ENCODE measurements around the gene ABAT. TPM values are rescaled to one million over a fixed set of nuclear protein-coding genes. Genes with fewer than 3 reads are reported as not detected.

The ABAT gene
- total and polyA plus RNA-seq, 4 experiments from 2014 or later = 2.8 to 10.8 (median 6.5) TPM

DNA sequence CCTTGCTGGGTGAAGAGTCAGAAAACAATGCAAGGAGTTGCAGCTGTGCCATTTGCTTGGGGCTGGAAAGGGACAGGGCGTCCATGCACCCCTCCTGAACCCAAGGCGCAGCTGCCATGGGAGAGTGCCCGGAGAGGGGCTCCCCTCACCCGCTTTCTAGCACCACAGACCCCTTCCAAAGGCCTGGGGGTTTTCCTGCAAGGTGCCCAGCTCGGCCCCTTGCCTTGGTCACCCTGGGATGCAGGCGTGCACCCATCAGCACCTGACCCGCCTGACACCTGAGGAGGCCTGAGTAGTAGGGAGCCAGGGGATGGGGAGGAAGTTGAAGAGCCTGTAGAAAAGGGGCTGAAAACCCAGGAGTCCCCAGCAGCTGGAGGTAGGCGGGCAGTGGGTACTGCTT is 92.8 kb downstream of the ABAT start:
- H3K4me1 Mint-ChIP-seq = no peaks in the 10 kb centered on the region
- H3K27ac Mint-ChIP-seq = no peak overlapping the region
- no peaks in the 10 kb centered on the region for H3K27me3 ChIP-seq (ENCODE audit: insufficient read depth, low read length)
- H3K4me3 Mint-ChIP-seq = no peak overlapping the region
- DNase-seq = no peak
- intact Hi-C loops (cut with micrococcal nuclease) = no loop called here
- H3K9me3 ChIP-seq (ENCODE audit: control insufficient read depth in 1 of 2, low read length in 2 of 2) = no peaks in the 10 kb centered on the region
- no peak overlapping the region for H3K27ac ChIP-seq (ENCODE audit: low read depth, low read length)
- H3K36me3 ChIP-seq (ENCODE audit: insufficient read depth, low read length) = peaks cover 6% of the 10 kb centered on the region
- ChIA-PET POLR2A (ENCODE audit: partially characterized antibody) (no interaction called here), CTCF (ENCODE audit: partially characterized antibody) (no interaction called here)
- H3K4me3 ChIP-seq (ENCODE audit: low read length in 2 of 2) = no peak overlapping the region
- H3K27me3 Mint-ChIP-seq = no peaks in the 10 kb centered on the region
- no peaks in the 10 kb centered on the region for H3K4me1 ChIP-seq (ENCODE audit: insufficient read depth, low read length)
- H3K9me3 Mint-ChIP-seq = no peaks in the 10 kb centered on the region
- H3K36me3 Mint-ChIP-seq = peaks cover 21 to 31% of the 10 kb centered on the region in 2 donors

DNA sequence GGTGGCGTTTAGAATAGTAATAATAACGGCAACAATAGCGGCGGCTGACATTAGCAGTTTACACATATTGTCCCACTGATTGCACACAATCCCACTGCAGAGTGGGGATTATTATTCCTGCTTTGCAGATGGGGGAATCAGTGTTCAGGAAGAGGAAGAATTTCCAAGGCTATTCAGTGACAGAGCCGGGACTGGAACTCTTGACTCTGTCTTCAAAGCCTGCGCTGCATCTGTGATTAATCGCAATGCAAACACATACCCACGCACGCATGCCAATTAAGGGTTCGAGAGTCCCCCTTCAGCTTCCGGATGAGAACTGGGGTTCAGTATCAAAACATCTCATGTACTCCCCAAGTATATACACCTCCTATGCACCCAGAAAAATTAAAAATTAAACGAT is 93.9 kb downstream of the ABAT start:
- Histone ChIP-seq H3K4me3 (ENCODE audit: low read length in 2 of 2) (no peak overlapping the region), H3K36me3 (ENCODE audit: insufficient read depth, low read length) (peaks cover 9% of the 10 kb centered on the region), H3K27me3 (ENCODE audit: insufficient read depth, low read length) (no peaks in the 10 kb centered on the region), H3K9me3 (ENCODE audit: control insufficient read depth in 1 of 2, low read length in 2 of 2) (no peaks in the 10 kb centered on the region), H3K27ac (ENCODE audit: low read depth, low read length) (no peak overlapping the region), H3K4me1 (ENCODE audit: insufficient read depth, low read length) (no peaks in the 10 kb centered on the region)
- no peaks in the 10 kb centered on the region for H3K4me1 Mint-ChIP-seq
- peaks cover 28 to 40% of the 10 kb centered on the region in 2 donors for H3K36me3 Mint-ChIP-seq
- intact Hi-C loops (cut with micrococcal nuclease) = no loop called here
- H3K4me3 Mint-ChIP-seq = no peak overlapping the region
- DNase-seq = no peak
- no peaks in the 10 kb centered on the region for H3K9me3 Mint-ChIP-seq
- H3K27ac Mint-ChIP-seq = peak overlapping the region in 1 of 7 donors; percentile 73
- POLR2A ChIA-PET (ENCODE audit: partially characterized antibody) = no interaction called here
- no peaks in the 10 kb centered on the region for H3K27me3 Mint-ChIP-seq
- CTCF ChIA-PET (ENCODE audit: partially characterized antibody) = no interaction called here

DNA sequence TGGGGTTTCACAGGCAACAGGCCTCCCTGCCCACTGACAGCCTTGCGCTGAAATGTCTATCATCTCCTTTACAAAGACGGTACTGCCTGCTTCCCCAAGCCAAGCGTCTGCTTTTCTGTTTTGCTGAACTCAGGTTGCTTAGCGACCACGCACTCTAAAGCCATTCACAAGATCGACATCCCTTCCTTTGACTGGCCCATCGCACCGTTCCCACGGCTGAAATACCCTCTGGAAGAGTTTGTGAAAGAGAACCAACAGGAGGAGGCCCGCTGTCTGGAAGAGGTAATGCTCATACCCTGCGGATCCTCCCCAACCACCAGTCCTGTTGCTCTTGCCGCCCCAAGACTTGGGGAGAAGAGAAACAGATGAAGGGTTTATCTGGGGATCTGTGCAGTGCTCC is 94.3 kb downstream of the ABAT start:
- no peaks in the 10 kb centered on the region for H3K27me3 Mint-ChIP-seq
- no peaks in the 10 kb centered on the region for H3K9me3 Mint-ChIP-seq
- no peaks in the 10 kb centered on the region for H3K4me1 ChIP-seq (ENCODE audit: insufficient read depth, low read length)
- H3K36me3 Mint-ChIP-seq = peaks cover 32 to 42% of the 10 kb centered on the region in 2 donors
- no peaks in the 10 kb centered on the region for H3K4me1 Mint-ChIP-seq
- H3K9me3 ChIP-seq (ENCODE audit: control insufficient read depth in 1 of 2, low read length in 2 of 2) = no peaks in the 10 kb centered on the region
- DNase-seq = no peak
- H3K4me3 Mint-ChIP-seq = no peak overlapping the region
- CTCF ChIA-PET (ENCODE audit: partially characterized antibody) = no interaction called here
- no peaks in the 10 kb centered on the region for H3K27me3 ChIP-seq (ENCODE audit: insufficient read depth, low read length)
- no peak overlapping the region for H3K27ac ChIP-seq (ENCODE audit: low read depth, low read length)
- peak overlapping the region in 1 of 7 donors; percentile 73 for H3K27ac Mint-ChIP-seq
- no peak overlapping the region for H3K4me3 ChIP-seq (ENCODE audit: low read length in 2 of 2)
- peaks cover 9% of the 10 kb centered on the region for H3K36me3 ChIP-seq (ENCODE audit: insufficient read depth, low read length)
- POLR2A ChIA-PET (ENCODE audit: partially characterized antibody) = no interaction called here
- intact Hi-C loops (cut with micrococcal nuclease) = no loop called here

DNA sequence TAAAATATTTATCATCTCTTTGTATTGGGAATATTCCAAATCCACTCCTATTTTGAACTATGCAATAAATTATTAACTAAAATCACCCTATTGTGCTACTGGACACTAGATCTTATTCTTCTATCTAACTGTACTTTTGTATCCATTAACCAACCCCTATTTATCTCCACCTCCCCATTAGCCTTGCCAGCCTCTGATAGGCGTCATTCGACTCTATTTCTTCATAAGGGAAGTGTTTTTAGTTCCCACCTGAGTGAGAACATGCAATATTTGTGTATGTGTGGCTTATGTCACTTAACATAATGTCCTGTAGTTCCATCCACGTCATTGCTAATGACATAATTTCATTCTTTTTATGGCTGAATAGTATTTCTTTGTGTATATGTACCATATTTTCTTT is 99.1 kb downstream of the ABAT start:
- Histone ChIP-seq H3K4me1 (ENCODE audit: insufficient read depth, low read length) (no peaks in the 10 kb centered on the region), H3K9me3 (ENCODE audit: control insufficient read depth in 1 of 2, low read length in 2 of 2) (no peaks in the 10 kb centered on the region), H3K27ac (ENCODE audit: low read depth, low read length) (no peak overlapping the region), H3K36me3 (ENCODE audit: insufficient read depth, low read length) (peaks cover 16% of the 10 kb centered on the region), H3K27me3 (ENCODE audit: insufficient read depth, low read length) (no peaks in the 10 kb centered on the region), H3K4me3 (ENCODE audit: low read length in 2 of 2) (no peak overlapping the region)
- no peaks in the 10 kb centered on the region for H3K4me1 Mint-ChIP-seq
- DNase-seq = no peak
- no peak overlapping the region for H3K4me3 Mint-ChIP-seq
- H3K36me3 Mint-ChIP-seq = peaks cover 53 to 59% of the 10 kb centered on the region in 2 donors
- POLR2A ChIA-PET (ENCODE audit: partially characterized antibody) = no interaction called here
- intact Hi-C loops (cut with micrococcal nuclease) = no loop called here
- H3K27ac Mint-ChIP-seq = no peak overlapping the region
- no peaks in the 10 kb centered on the region for H3K27me3 Mint-ChIP-seq
- H3K9me3 Mint-ChIP-seq = no peaks in the 10 kb centered on the region
- CTCF ChIA-PET (ENCODE audit: partially characterized antibody) = no interaction called here

DNA sequence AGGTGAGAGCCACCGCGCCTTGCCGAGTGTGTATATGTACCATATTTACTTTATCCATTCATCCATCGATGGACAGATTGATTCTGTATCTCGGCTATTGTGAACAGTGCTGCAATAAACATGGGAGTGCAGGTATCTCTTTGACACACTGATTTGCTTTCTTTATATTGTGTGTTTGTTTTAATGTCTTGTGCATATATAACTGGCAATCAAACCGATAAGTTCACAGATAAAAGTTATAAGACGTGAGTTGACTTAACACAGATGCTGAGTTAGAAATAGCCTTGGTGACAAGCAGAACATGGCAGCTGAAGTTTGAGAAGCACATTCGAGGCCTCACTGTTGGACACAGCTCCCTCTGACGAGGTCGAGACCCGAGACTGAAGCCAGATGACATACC is 99.8 kb downstream of the ABAT start:
- H3K4me1 Mint-ChIP-seq = no peaks in the 10 kb centered on the region
- no peak overlapping the region for H3K27ac Mint-ChIP-seq
- H3K9me3 ChIP-seq (ENCODE audit: control insufficient read depth in 1 of 2, low read length in 2 of 2) = no peaks in the 10 kb centered on the region
- no peaks in the 10 kb centered on the region for H3K27me3 Mint-ChIP-seq
- no peaks in the 10 kb centered on the region for H3K4me1 ChIP-seq (ENCODE audit: insufficient read depth, low read length)
- peaks cover 10% of the 10 kb centered on the region for H3K36me3 ChIP-seq (ENCODE audit: insufficient read depth, low read length)
- no peaks in the 10 kb centered on the region for H3K27me3 ChIP-seq (ENCODE audit: insufficient read depth, low read length)
- ChIA-PET CTCF (ENCODE audit: partially characterized antibody) (no interaction called here), POLR2A (ENCODE audit: partially characterized antibody) (no interaction called here)
- H3K4me3 Mint-ChIP-seq = no peak overlapping the region
- H3K4me3 ChIP-seq (ENCODE audit: low read length in 2 of 2) = no peak overlapping the region
- H3K9me3 Mint-ChIP-seq = no peaks in the 10 kb centered on the region
- intact Hi-C loops (cut with micrococcal nuclease) = no loop called here
- no peak overlapping the region for H3K27ac ChIP-seq (ENCODE audit: low read depth, low read length)
- peaks cover 48 to 54% of the 10 kb centered on the region in 2 donors for H3K36me3 Mint-ChIP-seq
- DNase-seq = no peak

DNA sequence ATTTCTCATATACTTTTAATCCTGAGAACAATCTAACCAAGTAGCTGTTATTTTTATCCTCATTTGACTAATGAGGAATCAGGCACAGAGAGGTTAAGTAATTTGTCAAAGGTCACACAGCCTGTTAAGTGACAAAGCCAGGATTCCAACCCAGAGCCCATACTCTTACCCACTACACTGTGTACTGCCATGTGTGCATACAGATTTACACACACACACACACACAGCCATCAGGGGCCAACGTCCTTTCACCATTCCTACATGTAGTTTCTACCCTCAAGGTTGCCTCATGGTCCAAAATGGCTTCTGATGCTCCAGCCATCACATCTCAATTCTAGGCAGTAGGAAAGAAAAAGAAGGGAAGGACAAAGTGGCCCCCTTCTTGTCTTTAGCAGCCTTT is 100.9 kb downstream of the ABAT start:
- Histone ChIP-seq H3K9me3 (ENCODE audit: control insufficient read depth in 1 of 2, low read length in 2 of 2) (no peaks in the 10 kb centered on the region), H3K4me3 (ENCODE audit: low read length in 2 of 2) (no peak overlapping the region), H3K27ac (ENCODE audit: low read depth, low read length) (no peak overlapping the region), H3K4me1 (ENCODE audit: insufficient read depth, low read length) (no peaks in the 10 kb centered on the region), H3K27me3 (ENCODE audit: insufficient read depth, low read length) (no peaks in the 10 kb centered on the region), H3K36me3 (ENCODE audit: insufficient read depth, low read length) (peaks cover 10% of the 10 kb centered on the region)
- Mint-ChIP-seq H3K4me1 (no peaks in the 10 kb centered on the region), H3K27me3 (no peaks in the 10 kb centered on the region), H3K27ac (no peak overlapping the region), H3K36me3 (peaks cover 52 to 56% of the 10 kb centered on the region in 2 donors), H3K4me3 (no peak overlapping the region), H3K9me3 (no peaks in the 10 kb centered on the region)
- CTCF ChIA-PET (ENCODE audit: partially characterized antibody) = no interaction called here
- POLR2A ChIA-PET (ENCODE audit: partially characterized antibody) = no interaction called here
- DNase-seq = no peak
- intact Hi-C loops (cut with micrococcal nuclease) = no loop called here

DNA sequence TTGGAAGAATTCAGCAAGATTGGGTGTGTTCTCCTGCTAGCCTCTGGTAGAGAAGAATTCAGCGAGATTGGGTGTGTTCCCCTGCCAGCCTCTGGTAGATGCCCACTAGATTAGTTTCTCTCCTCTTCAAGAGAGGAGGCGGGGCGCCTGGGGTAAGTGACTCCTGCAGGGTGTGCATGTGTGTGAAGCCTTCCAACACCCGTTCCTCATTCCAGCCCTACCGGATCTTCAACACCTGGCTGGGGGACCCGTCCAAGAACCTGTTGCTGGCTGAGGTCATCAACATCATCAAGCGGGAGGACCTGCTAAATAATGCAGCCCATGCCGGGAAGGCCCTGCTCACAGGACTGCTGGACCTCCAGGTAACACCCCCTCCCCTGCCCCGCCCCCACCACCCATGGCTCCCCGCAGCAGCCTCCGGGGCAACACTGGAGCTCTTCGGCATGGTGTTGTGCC is 101.7 kb downstream of the ABAT start:
- CTCF ChIA-PET (ENCODE audit: partially characterized antibody) = no interaction called here
- no peak overlapping the region for H3K4me3 Mint-ChIP-seq

DNA sequence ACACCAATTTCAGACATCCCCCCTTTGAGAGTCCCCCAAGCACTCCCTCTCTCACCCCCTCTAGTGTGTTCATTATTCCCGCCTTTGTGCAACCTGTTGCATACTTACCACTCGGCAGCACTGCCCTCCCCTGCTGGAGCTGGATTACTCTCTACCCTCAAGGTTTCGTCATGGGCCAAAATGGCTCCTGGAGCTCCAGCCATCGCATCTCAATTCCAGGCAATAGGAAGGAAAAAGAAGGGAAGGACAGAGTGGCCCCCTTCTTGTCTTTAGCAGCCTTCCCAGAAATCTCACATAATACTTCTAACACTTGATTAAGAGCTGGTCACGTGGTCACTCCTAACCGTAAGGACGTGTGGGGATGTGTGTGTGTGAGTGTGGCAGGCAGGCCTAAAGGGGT is 102.8 kb downstream of the ABAT start:
- DNase-seq = no peak
- no peaks in the 10 kb centered on the region for H3K9me3 ChIP-seq (ENCODE audit: control insufficient read depth in 1 of 2, low read length in 2 of 2)
- H3K27ac Mint-ChIP-seq = peak overlapping the region in 1 of 7 donors; percentile 66
- H3K4me1 Mint-ChIP-seq = no peaks in the 10 kb centered on the region
- no peak overlapping the region for H3K27ac ChIP-seq (ENCODE audit: low read depth, low read length)
- intact Hi-C loops (cut with micrococcal nuclease) = no loop called here
- H3K9me3 Mint-ChIP-seq = no peaks in the 10 kb centered on the region
- no peaks in the 10 kb centered on the region for H3K27me3 ChIP-seq (ENCODE audit: insufficient read depth, low read length)
- no peaks in the 10 kb centered on the region for H3K27me3 Mint-ChIP-seq
- peaks cover 49 to 52% of the 10 kb centered on the region in 2 donors for H3K36me3 Mint-ChIP-seq
- H3K4me3 ChIP-seq (ENCODE audit: low read length in 2 of 2) = no peak overlapping the region
- no peak overlapping the region for H3K4me3 Mint-ChIP-seq
- ChIA-PET CTCF (ENCODE audit: partially characterized antibody) (no interaction called here), POLR2A (ENCODE audit: partially characterized antibody) (no interaction called here)
- no peaks in the 10 kb centered on the region for H3K4me1 ChIP-seq (ENCODE audit: insufficient read depth, low read length)
- H3K36me3 ChIP-seq (ENCODE audit: insufficient read depth, low read length) = peaks cover 9% of the 10 kb centered on the region

More for the DNA sequence above, 101.7 kb downstream of the ABAT start:
- H3K27me3 Mint-ChIP-seq = no peaks in the 10 kb centered on the region
- no peaks in the 10 kb centered on the region for H3K9me3 Mint-ChIP-seq
- H3K27ac Mint-ChIP-seq = no peak overlapping the region
- Histone ChIP-seq H3K27ac (ENCODE audit: low read depth, low read length) (no peak overlapping the region), H3K4me3 (ENCODE audit: low read length in 2 of 2) (no peak overlapping the region), H3K27me3 (ENCODE audit: insufficient read depth, low read length) (no peaks in the 10 kb centered on the region), H3K9me3 (ENCODE audit: control insufficient read depth in 1 of 2, low read length in 2 of 2) (no peaks in the 10 kb centered on the region), H3K36me3 (ENCODE audit: insufficient read depth, low read length) (peaks cover 10% of the 10 kb centered on the region), H3K4me1 (ENCODE audit: insufficient read depth, low read length) (no peaks in the 10 kb centered on the region)
- DNase-seq = no peak
- intact Hi-C loops (cut with micrococcal nuclease) = no loop called here
- POLR2A ChIA-PET (ENCODE audit: partially characterized antibody) = no interaction called here
- peaks cover 56% of the 10 kb centered on the region in 2 donors for H3K36me3 Mint-ChIP-seq
- H3K4me1 Mint-ChIP-seq = no peaks in the 10 kb centered on the region
